GM12878 (cell line): ENCODE measurements around the gene NR3C1. TPM values are rescaled to one million over a fixed set of nuclear protein-coding genes. Genes with fewer than 3 reads are reported as not detected.

Experiments used
- ATAC-seq: fragments of 200-7000 bp; cut with Tn5 transposase; 3 replicates; pipeline ENCODE4 v1.9.1; 2020; ENCODE audit warnings: mild to moderate bottlenecking, moderate library complexity
- BruUV-seq: library from RNA; stranded (reverse); fragments of 400-500 nt; replicated peaks from 2 replicates; lab custom pipeline; 2021; lab: Mats Ljungman, UMichigan
- CTCF ChIA-PET: fragments of 300-600 bp; sonication (Branson Sonifier 250); formaldehyde crosslinking; extraction: SDS; loops from one replicate; lab custom pipeline; 2021; ENCODE audit warnings: inconsistent platforms; lab: Yijun Ruan, JAX
- POLR2A ChIA-PET: fragments of 350-600 bp; formaldehyde crosslinking; extraction: SDS; loops from one replicate; lab custom pipeline; 2021; ENCODE audit warnings: inconsistent platforms; lab: Charles Lee
- RAD21 ChIA-PET: fragments of 300-600 bp; sonication (Branson Sonifier 250); formaldehyde crosslinking; loops from one replicate; lab custom pipeline; 2023; ENCODE audit warnings: antibody characterized with exemption; ENCODE audit not compliant: unreplicated experiment; lab: Charles Lee
- SMC1A ChIA-PET: fragments of 300-600 bp; sonication (Branson Sonifier 250); formaldehyde crosslinking; loops from one replicate; lab custom pipeline; 2023; ENCODE audit not compliant: unreplicated experiment, uncharacterized antibody; lab: Charles Lee
- DNase-seq: peaks from one replicate; pipeline ENCODE4 v3.0.0-alpha.2; 2011; ENCODE audit warnings: low read depth, low spot score
- FAIRE-seq: peaks from 3 replicates; lab custom pipeline; 2011; peaks lifted over from hg19 to GRCh38; lab: Jason Lieb, UNC
- H2AFZ ChIP-seq: 2 replicates; pipeline ENCODE4 v1.6.0; 2011; ENCODE audit warnings: low read depth, low read length, control low read depth; ENCODE audit not compliant: control insufficient read depth
- H3K27ac ChIP-seq: 2 replicates; pipeline ENCODE4 v1.5.1; 2011; ENCODE audit warnings: control low read depth; ENCODE audit not compliant: control insufficient read depth, insufficient read depth
- H3K27me3 ChIP-seq, 2 experiments: replicated peaks in 1 of 2; 2 replicates each; pipeline versions ENCODE4 v1.6.0 to v1.6.1; 2011; ENCODE audit warnings: low read length in 1 of 2; ENCODE audit not compliant: control insufficient read depth in 2 of 2, insufficient read depth in 2 of 2
- H3K36me3 ChIP-seq, 2 experiments: 2 replicates each; pipeline ENCODE4 v1.5.1; 2011; ENCODE audit warnings: low read length in 1 of 2; ENCODE audit not compliant: control insufficient read depth in 2 of 2, insufficient read depth in 2 of 2
- H3K4me1 ChIP-seq: 2 replicates; pipeline ENCODE4 v1.6.1; 2011; ENCODE audit warnings: mild to moderate bottlenecking, low read length, moderate library complexity, mixed read lengths; ENCODE audit not compliant: control insufficient read depth, insufficient read depth
- H3K4me2 ChIP-seq: 2 replicates; pipeline ENCODE4 v1.6.0; 2011; ENCODE audit warnings: control low read depth; ENCODE audit not compliant: control insufficient read depth, insufficient read depth
- H3K4me3 ChIP-seq: fragments of 200-600 bp; sonication (generic); 2 replicates; pipeline ENCODE4 v1.5.1; 2016
- H3K79me2 ChIP-seq: 2 replicates; pipeline ENCODE4 v1.6.0; 2011; ENCODE audit warnings: low read length; ENCODE audit not compliant: control insufficient read depth, insufficient read depth
- H3K9ac ChIP-seq: 2 replicates; pipeline ENCODE4 v1.8.0; 2011; ENCODE audit warnings: low read length, control low read depth, mixed read lengths; ENCODE audit not compliant: control insufficient read depth, insufficient read depth
- H3K9me3 ChIP-seq: replicated peaks from 3 replicates; pipeline ENCODE4 v1.5.1; 2011; ENCODE audit warnings: mild to moderate bottlenecking, low read length; ENCODE audit not compliant: control insufficient read depth, insufficient read depth
- H4K20me1 ChIP-seq: 2 replicates; pipeline ENCODE4 v1.6.0; 2011; ENCODE audit not compliant: control insufficient read depth, insufficient read depth
- EED ChIP-seq: sonication (generic); IDR thresholded peaks from 2 replicates; pipeline ENCODE4 v1.6.1; 2016; ENCODE audit warnings: antibody characterized with exemption, low read depth
- EGR1 ChIP-seq, 2 experiments: IDR thresholded peaks; 1 replicate in 1 of 2; 2 replicates in 1 of 2; pipeline ENCODE4 v1.6.1; 2011 to 2012; ENCODE audit warnings: low read depth in 2 of 2, low read length in 2 of 2, borderline replicate concordance in 1 of 2, mild to moderate bottlenecking in 1 of 2, moderate library complexity in 1 of 2
- ETV6 ChIP-seq, 2 experiments: fragments of 450-650 bp in 1 of 2; IDR thresholded peaks in 1 of 2; conservative IDR thresholded peaks in 1 of 2; 2 replicates each; pipeline ENCODE4 v1.6.1; 2014; ENCODE audit warnings: antibody characterized with exemption in 1 of 2, borderline replicate concordance in 1 of 2, low read depth in 1 of 2, mild to moderate bottlenecking in 1 of 2, moderate library complexity in 1 of 2
- HCFC1 ChIP-seq: fragments of 150-350 bp; IDR thresholded peaks from 2 replicates; pipeline ENCODE4 v1.6.1; 2014; ENCODE audit warnings: low read length
- IKZF2 ChIP-seq, 2 experiments: fragments of 450-650 bp; IDR thresholded peaks; 2 replicates each; pipeline ENCODE4 v1.6.1; 2017; ENCODE audit warnings: mild to moderate bottlenecking in 2 of 2, moderate library complexity in 2 of 2
- MLLT1 ChIP-seq: fragments of 450-650 bp; IDR thresholded peaks from 2 replicates; pipeline ENCODE4 v1.6.1; 2016; ENCODE audit warnings: mild to moderate bottlenecking
- MYC ChIP-seq: IDR thresholded peaks from 2 replicates; pipeline ENCODE4 v1.6.1; 2011; ENCODE audit warnings: mild to moderate bottlenecking, low read length, moderate library complexity, inconsistent platforms; ENCODE audit not compliant: insufficient read depth, insufficient replicate concordance, insufficient read length, severe bottlenecking
- PAX8 ChIP-seq: fragments of 450-650 bp; IDR thresholded peaks from 2 replicates; pipeline ENCODE4 v1.6.1; 2017; ENCODE audit warnings: mild to moderate bottlenecking, moderate library complexity
- POLR2AphosphoS2 ChIP-seq: IDR thresholded peaks from 2 replicates; pipeline ENCODE4 v1.6.1; 2011; ENCODE audit warnings: low read depth, mild to moderate bottlenecking, low read length, improper control_type of control experiment, moderate library complexity
- RB1 ChIP-seq: fragments of 450-650 bp; formaldehyde crosslinking; IDR thresholded peaks from 2 replicates; pipeline ENCODE4 v1.6.1; 2017; ENCODE audit warnings: mild to moderate bottlenecking, borderline replicate concordance
- RELA ChIP-seq: fragments of 450-650 bp; IDR thresholded peaks from 2 replicates; pipeline ENCODE4 v1.8.0; 2014; ENCODE audit warnings: borderline replicate concordance; ENCODE audit not compliant: partially characterized antibody
- RUNX3 ChIP-seq: IDR thresholded peaks from 2 replicates; pipeline ENCODE4 v1.6.1; 2012; ENCODE audit warnings: low read length, inconsistent platforms
- SP1 ChIP-seq: IDR thresholded peaks from one replicate; pipeline ENCODE4 v1.6.1; 2011; ENCODE audit warnings: low read depth, low read length
- SPI1 ChIP-seq: IDR thresholded peaks from 2 replicates; pipeline ENCODE4 v1.6.1; 2011; ENCODE audit warnings: low read depth, mild to moderate bottlenecking, low read length, moderate library complexity, borderline replicate concordance; ENCODE audit not compliant: insufficient read depth
- WRNIP1 ChIP-seq: IDR thresholded peaks from 2 replicates; pipeline ENCODE4 v1.6.1; 2011; ENCODE audit warnings: low read depth, low read length, improper control_type of control experiment, borderline replicate concordance
- ZBTB11 ChIP-seq: fragments of 450-650 bp; formaldehyde crosslinking; IDR thresholded peaks from 2 replicates; pipeline ENCODE4 v1.5.0; 2022; ENCODE audit warnings: mild to moderate bottlenecking, missing genetic modification characterization
- ZNF217 ChIP-seq: fragments of 450-650 bp; IDR thresholded peaks from 2 replicates; pipeline ENCODE4 v1.6.1; 2017; ENCODE audit warnings: antibody characterized with exemption, mild to moderate bottlenecking
- WGBS: methylation state at CpG from one replicate; pipeline ENCODE4 v1.1.6; 2016; ENCODE audit warnings: low lambda C conversion rate; ENCODE audit not compliant: insufficient replicate concordance, insufficient coverage; ENCODE audit errors: missing lambda C conversion rate; 5-methylcytosine and 5-hydroxymethylcytosine counted together
- in situ Hi-C: fragments of 300-500 bp; cut with MboI; formaldehyde crosslinking; loops from 9 replicates; pipeline ENCODE4 v1.14.3; 2018; ENCODE audit warnings: mixed read lengths
- intact Hi-C: fragments of 100-400 bp; cut with micrococcal nuclease; formaldehyde crosslinking; loops from one replicate; pipeline ENCODE4 v1.14.2; 2022; ENCODE audit not compliant: unreplicated experiment
- polyA plus RNA-seq, 11 experiments: library from polyadenylated mRNA; depleted of rRNA in 4 of 11; unstranded in 6 of 11; stranded (reverse) in 5 of 11; fragments of >200 nt; fragmentation: Nextera tagmentation in 4 of 11; fragmentation: Illumina TruSeq in 1 of 11; extraction: Ambion mirVana in 4 of 11; extraction: Trizol in 1 of 11; gene quantifications; 1 replicate in 1 of 11; 2 replicates in 10 of 11; pipeline versions ENCODE4 v1.2.1 to v1.2.3, GENCODE V29; 2011 to 2016; ENCODE audit warnings: inconsistent platforms in 2 of 11, missing spikeins in 2 of 11, low read depth in 1 of 11
- total RNA-seq, 4 experiments: library from RNA; depleted of rRNA in 3 of 4; stranded (reverse); fragments of >200 nt in 3 of 4; fragmentation: Illumina TruSeq in 1 of 4; extraction: Trizol in 1 of 4; gene quantifications; 2 replicates each; pipeline versions ENCODE4 v1.2.1 to v1.2.3, GENCODE V29; 2013 to 2021

NR3C1 gene
- total and polyA plus RNA-seq, 10 of the 15 experiments (the other 5 are each of a cell fraction or from before 2014, with no cell fraction given) = 49.7 to 141 (median 109) TPM

DNA sequence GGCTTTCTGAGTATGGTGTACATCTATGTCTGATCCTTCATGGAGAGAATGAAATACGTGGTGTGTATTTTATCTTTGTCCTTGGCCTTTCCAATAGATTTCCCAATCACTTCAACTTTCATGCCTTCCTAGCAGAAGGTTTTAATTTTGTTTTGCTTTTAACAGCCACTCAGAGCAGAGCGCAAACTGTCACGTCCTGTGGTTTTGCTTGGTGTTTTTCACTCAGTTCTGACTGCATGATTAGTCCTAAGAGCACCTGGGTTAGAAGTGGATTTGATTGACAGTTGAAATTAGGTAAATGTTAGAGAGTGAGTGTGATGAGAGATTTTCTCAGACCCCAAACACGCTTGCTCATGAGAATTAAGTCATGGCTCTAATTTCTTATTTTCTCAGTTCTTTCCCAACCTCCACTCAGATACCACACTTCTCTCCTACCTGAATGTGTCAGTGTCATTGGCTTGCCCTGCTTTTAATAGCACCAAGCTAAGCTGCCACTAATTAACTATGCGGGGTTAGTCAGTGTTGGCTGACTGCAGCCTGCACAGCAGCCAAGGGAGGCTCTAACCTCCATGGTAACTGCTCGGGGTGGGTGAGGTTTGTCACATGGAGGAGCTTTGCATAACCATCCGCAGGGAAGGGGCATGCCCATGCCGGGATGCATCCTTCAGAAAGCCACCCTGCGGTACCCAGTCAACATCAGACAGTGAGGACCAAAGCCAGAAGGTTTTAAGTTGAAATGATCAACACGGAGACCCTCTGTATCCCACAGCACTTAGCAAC lies 173.4 kb downstream of the NR3C1 start (continued):
- TF ChIP-seq ZBTB11 (CRISPR knock-in tag) (no peak), PAX8 (no peak), RELA (peak; percentile 65), MYC (no peak), POLR2AphosphoS2 (0 out of 2 replicates have a peak, but pooled peaks have one; percentile 59), ETV6 (conservative IDR thresholded peaks at IDR 0.05 in 1 of 2, IDR thresholded peaks at IDR 0.05 in 1 of 2; ENCODE audit: borderline replicate concordance in 1 of 2, low read depth in 1 of 2) (peak in 1 of 2 experiments; percentile 43; a peak in 2 of 4 replicates)

GRCh38 chr5:143229426-143229895 lies 174.0 kb downstream of the NR3C1 start:
- no TSS peak for BruUV-seq
- Histone ChIP-seq H3K9me3 (no peaks in the 10 kb centered on the region; the same call in 2 of the 3 replicates), H2AFZ (peak overlapping the region; percentile 22), H4K20me1 (no peaks in the 10 kb centered on the region), H3K36me3 (no peaks in the 10 kb centered on the region), H3K4me1 (peaks cover 29% of the 10 kb centered on the region), H3K27ac (peak overlapping the region; percentile 90), H3K79me2 (peaks cover 1% of the 10 kb centered on the region; the same call in 1 of the 2 replicates), H3K9ac (peak overlapping the region; percentile 60), H3K27me3 (no peaks in the 10 kb centered on the region), H3K4me2 (peak overlapping the region; percentile 60), H3K4me3 (peak overlapping the region; percentile 34; the same call in 1 of the 2 replicates)
- RAD21 ChIA-PET = interaction anchor here (0.6 to 18.1 kb wide), 34 partner anchors 10 to 750 kb away, joined by 3 to 482 read pairs (median 5); partner anchors contain the start of gene NR3C1
- DNase-seq = no peak
- POLR2A ChIA-PET = interaction anchor here (0.6 to 9.0 kb wide), 17 partner anchors 10 to 227 kb away, joined by 3 to 114 read pairs (median 5); no protein-coding TSS in a partner anchor
- no peak for FAIRE-seq
- peak; percentile 69 for ATAC-seq
- CTCF ChIA-PET = interaction anchor here (0.7 to 7.9 kb wide), 13 partner anchors 12 to 356 kb away, joined by 3 to 77 read pairs (median 6); no protein-coding TSS in a partner anchor
- SMC1A ChIA-PET = interaction anchor here (0.8 to 19.2 kb wide), 34 partner anchors 10 to 738 kb away, joined by 3 to 423 read pairs (median 4); no protein-coding TSS in a partner anchor
- intact Hi-C loops = no loop called here
- WGBS = 32% methylated on average over 8 of the region's 8 CpGs
- in situ Hi-C loops = no loop called here
- no peak for TF ChIP-seq RB1
- no peak for TF ChIP-seq RUNX3
- peak; percentile 86 for TF ChIP-seq MLLT1
- TF ChIP-seq EGR1 (IDR thresholded peaks at IDR 0.05; ENCODE audit: borderline replicate concordance in 1 of 2, low read depth in 2 of 2, low read length in 2 of 2) = no peak
- TF ChIP-seq SPI1 = no peak
- TF ChIP-seq WRNIP1 = no peak
- no peak; the same call in 1 of the 2 replicates for TF ChIP-seq EED
- TF ChIP-seq HCFC1 = no peak
- no peak for TF ChIP-seq SP1
- no peak for TF ChIP-seq ZNF217
- peak in 1 of 2 experiments; percentile 79; a peak in 2 of 4 replicates for TF ChIP-seq IKZF2 (IDR thresholded peaks at IDR 0.05)
